SJCRH30 (cell line): ENCODE data around the gene ROPN1B. TPM values are rescaled to one million over a fixed set of nuclear protein-coding genes. Genes with fewer than 3 reads are reported as not detected.
"Not testable (repeated sequence)": the region's sequence is repeated elsewhere in the genome, so short reads cannot be mapped to it uniquely, and the experiment has no call there.

Experiments
- DNase-seq, 2 experiments: peaks; one replicate each; pipeline ENCODE4 v3.0.0-alpha.2; 2015 to 2020
- H3K27ac ChIP-seq: fragments of 250-450 bp; sonication (Bioruptor Pico); 2 replicates; pipeline ENCODE4 v1.5.1; 2020; ENCODE audit warnings: mild to moderate bottlenecking, moderate library complexity
- H3K27me3 ChIP-seq: fragments of 250-450 bp; sonication (Bioruptor Pico); 2 replicates; pipeline ENCODE4 v1.5.1; 2020; ENCODE audit warnings: mild to moderate bottlenecking, moderate library complexity
- H3K36me3 ChIP-seq: fragments of 250-450 bp; sonication (Bioruptor Pico); 2 replicates; pipeline ENCODE4 v1.5.1; 2020; ENCODE audit warnings: mild to moderate bottlenecking, moderate library complexity
- H3K4me1 ChIP-seq: fragments of 250-450 bp; sonication (Bioruptor Pico); 2 replicates; pipeline ENCODE4 v1.5.1; 2020; ENCODE audit warnings: mild to moderate bottlenecking, moderate library complexity
- H3K4me3 ChIP-seq: fragments of 250-450 bp; sonication (Bioruptor Pico); 2 replicates; pipeline ENCODE4 v1.5.1; 2020; ENCODE audit warnings: mild to moderate bottlenecking, moderate library complexity
- H3K9me3 ChIP-seq: fragments of 250-450 bp; sonication (Bioruptor Pico); replicated peaks from 2 replicates; pipeline ENCODE4 v1.5.1; 2020; ENCODE audit warnings: mild to moderate bottlenecking, moderate library complexity
- total RNA-seq: library from RNA; depleted of rRNA; stranded (reverse); fragments of >200 nt; shearing (Covaris generic); gene quantifications from 2 replicates; pipeline ENCODE4 v1.2.3, GENCODE V29; 2014

The ROPN1B gene
- total RNA-seq, 1 experiment from 2014 or later = not detected

GRCh38 chr3:125968121-125968520 lies 857 bp upstream of the ROPN1B start:
- H3K36me3 ChIP-seq, H3K27ac ChIP-seq, DNase-seq, H3K4me3 ChIP-seq, H3K27me3 ChIP-seq, H3K9me3 ChIP-seq, H3K4me1 ChIP-seq: not testable (repeated sequence)

DNA sequence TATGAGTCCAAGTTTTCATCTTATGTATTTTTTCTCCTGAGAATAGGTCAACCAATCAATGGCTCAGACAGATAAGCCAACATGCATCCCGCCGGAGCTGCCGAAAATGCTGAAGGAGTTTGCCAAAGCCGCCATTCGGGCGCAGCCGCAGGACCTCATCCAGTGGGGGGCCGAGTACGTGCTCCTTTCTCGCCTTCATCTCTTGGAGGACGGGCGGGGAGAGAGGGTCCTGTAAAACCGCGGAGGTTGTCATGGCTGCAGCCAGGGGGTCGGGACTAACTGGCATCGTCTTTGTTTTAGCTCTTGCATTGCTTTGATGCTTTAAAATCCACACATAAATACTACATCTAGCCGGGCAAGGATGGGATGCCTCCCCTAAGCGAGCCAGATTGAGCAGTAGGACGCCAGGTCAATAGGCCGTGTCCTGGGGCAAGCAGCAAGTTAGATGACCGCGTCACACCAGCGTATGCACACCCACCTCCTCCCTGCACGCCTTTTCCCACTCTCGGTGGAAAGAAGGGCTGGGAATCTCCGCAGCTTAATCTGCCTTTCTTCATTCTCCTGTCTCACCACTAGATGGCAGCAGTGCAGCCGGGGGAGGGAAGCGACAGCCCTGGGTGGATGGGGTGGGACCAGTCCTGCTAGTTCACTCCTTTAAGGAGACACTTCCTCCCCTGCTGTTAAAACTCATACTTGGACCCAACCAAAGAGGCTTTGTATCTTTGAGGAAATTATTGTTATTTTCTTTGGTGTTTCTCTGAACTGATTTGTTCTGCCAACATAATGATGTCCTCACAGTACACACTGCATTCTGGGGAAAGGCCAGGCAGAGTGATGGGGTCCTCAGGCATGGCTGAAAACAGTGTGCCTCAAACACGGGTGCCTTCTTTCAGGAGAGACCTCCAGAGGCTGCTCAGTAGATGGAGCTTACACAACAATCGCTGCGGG lies 3.3 kb downstream of the ROPN1B start:
- H3K4me1 ChIP-seq, H3K36me3 ChIP-seq, H3K27ac ChIP-seq, H3K27me3 ChIP-seq, H3K4me3 ChIP-seq, H3K9me3 ChIP-seq: not testable (repeated sequence)
- DNase-seq = peak; percentile 18 to 51

GRCh38 chr3:125975245-125976002 lies 6.4 kb downstream of the ROPN1B start:
- DNase-seq, H3K27me3 ChIP-seq, H3K9me3 ChIP-seq, H3K36me3 ChIP-seq, H3K27ac ChIP-seq, H3K4me1 ChIP-seq, H3K4me3 ChIP-seq: not testable (repeated sequence)

DNA sequence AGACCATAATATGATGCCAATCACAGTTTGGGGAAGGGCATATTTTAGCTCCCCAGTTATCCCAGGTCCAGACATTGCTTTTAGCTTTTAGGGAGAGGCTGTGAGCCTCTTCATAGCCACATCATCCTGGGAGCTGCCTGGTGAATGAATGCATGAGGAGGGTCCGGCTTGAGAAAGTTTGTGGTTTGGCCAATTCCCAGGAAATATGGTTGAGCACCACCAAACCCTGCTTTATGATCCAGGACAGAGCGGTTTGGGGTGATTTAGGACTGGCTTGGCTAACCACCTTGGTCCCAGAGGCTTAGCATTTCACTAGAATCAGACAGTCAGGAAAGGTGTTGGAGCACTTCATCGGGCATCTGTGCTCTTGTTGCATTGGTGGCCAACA lies 7.0 kb downstream of the ROPN1B start:
- not testable (repeated sequence) for H3K4me1 ChIP-seq, DNase-seq, H3K27me3 ChIP-seq, H3K4me3 ChIP-seq, H3K9me3 ChIP-seq, H3K36me3 ChIP-seq, H3K27ac ChIP-seq

GRCh38 chr3:125977104-125977503 lies 8.1 kb downstream of the ROPN1B start:
- not testable (repeated sequence) for H3K4me1 ChIP-seq, H3K9me3 ChIP-seq, H3K36me3 ChIP-seq, H3K4me3 ChIP-seq, DNase-seq, H3K27ac ChIP-seq, H3K27me3 ChIP-seq

DNA sequence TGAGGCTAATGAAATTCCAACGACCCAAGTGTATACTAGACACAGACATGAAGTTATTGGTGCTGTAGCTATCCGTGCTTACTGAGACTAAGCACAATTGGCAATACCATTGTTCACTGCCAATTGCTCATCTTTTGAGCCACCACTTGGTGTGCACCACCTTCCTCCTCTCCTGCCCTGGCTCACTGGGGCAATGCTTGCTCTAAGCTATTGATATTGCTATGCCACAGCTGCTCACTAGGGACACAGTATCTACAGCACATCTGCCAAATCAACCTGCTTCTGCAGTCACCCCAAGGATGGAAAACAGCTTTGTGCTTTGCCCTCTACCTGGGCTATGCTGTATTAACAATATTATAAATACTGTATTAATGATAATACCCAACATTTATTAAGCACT lies 16.0 kb downstream of the ROPN1B start:
- H3K27me3 ChIP-seq, H3K4me3 ChIP-seq, H3K4me1 ChIP-seq, H3K36me3 ChIP-seq, H3K27ac ChIP-seq, DNase-seq, H3K9me3 ChIP-seq: not testable (repeated sequence)

- Histone ChIP-seq H3K4me1 (no peaks in the 10 kb centered on the region), H3K27ac (peak overlapping the region; percentile 10; the same call in 1 of the 2 replicates), H3K27me3 (no peaks in the 10 kb centered on the region), H3K9me3 (no peaks in the 10 kb centered on the region), H3K4me3 (peak overlapping the region; percentile 63), H3K36me3 (no peaks in the 10 kb centered on the region)
- DNase-seq = peak; percentile 84 to 87
These were observed 21.4 kb downstream of the ROPN1B start for GRCh38 chr3:125990253-125990970.

- H3K27me3 ChIP-seq, H3K27ac ChIP-seq, H3K36me3 ChIP-seq, H3K4me3 ChIP-seq, DNase-seq, H3K4me1 ChIP-seq, H3K9me3 ChIP-seq: not testable (repeated sequence)
These were observed 27.8 kb downstream of the ROPN1B start for GRCh38 chr3:125996751-125997150.

DNA sequence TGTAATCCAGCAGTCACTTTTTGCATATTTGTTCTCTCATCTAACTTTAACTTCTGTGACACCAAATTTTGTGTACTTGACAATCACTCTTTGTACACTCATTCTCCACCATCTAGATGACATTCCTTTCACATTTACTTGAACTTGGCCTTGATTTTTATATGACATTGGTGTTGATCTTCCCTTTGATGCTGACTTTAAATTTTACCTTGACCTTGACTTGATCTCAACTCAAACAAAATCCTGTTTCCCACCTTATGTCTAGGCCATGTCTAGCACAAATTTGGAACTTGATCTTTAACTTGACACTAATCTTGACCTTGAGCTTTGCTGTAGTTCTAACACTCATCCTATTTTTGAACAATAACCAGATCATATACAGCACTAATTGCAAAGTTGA lies 33.2 kb downstream of the ROPN1B start:
- no peak for DNase-seq
- H3K36me3 ChIP-seq = no peaks in the 10 kb centered on the region
- H3K27me3 ChIP-seq = no peaks in the 10 kb centered on the region
- no peak overlapping the region for H3K27ac ChIP-seq
- H3K4me1 ChIP-seq = no peaks in the 10 kb centered on the region
- H3K4me3 ChIP-seq = no peak overlapping the region
- H3K9me3 ChIP-seq = peaks cover 3% of the 10 kb centered on the region; the same call in 1 of the 2 replicates

DNA sequence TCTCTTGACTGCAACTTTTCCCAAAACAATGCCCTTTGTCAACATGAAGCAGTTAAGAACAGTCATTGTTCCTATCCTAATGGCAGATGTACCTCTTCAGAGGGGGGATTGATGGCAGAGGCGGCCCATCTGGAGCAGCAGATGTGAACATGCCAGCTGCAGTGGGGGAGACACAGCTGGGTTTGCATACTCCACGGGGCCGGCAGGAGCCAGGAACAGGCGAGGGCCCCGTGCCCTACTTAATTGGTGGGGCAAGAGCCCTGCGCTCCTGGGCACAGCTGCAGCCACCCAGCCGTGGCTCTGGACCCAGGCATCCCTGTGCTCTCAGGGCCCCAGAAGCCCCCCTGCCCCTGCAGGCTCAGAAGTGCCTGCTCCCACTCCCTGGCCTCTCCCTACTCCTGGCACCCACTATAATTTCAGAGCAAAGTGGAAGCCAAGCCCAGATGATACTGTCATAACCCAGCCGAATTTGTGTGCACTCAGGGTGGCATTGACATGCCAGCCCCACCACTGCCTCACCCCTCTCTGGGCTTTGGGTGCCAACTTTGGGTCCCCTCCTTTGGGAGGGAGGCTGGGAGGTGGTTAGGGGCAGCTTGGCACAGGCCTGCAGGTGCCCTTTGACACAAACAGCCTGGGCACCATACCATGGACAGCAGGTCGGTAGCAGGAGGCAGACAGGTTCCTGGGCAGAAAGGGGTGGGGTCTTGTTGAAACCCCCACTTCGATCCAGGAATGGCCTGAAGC lies 34.6 kb downstream of the ROPN1B start:
- DNase-seq = no peak
- H3K4me3 ChIP-seq = no peak overlapping the region
- no peaks in the 10 kb centered on the region for H3K27me3 ChIP-seq
- H3K36me3 ChIP-seq = no peaks in the 10 kb centered on the region
- no peak overlapping the region for H3K27ac ChIP-seq
- H3K4me1 ChIP-seq = no peaks in the 10 kb centered on the region
- H3K9me3 ChIP-seq = no peaks in the 10 kb centered on the region

GRCh38 chr3:126004217-126004616 lies 35.2 kb downstream of the ROPN1B start:
- no peaks in the 10 kb centered on the region for H3K36me3 ChIP-seq
- no peak for DNase-seq
- H3K4me3 ChIP-seq = no peak overlapping the region
- no peaks in the 10 kb centered on the region for H3K9me3 ChIP-seq
- no peaks in the 10 kb centered on the region for H3K27me3 ChIP-seq
- no peaks in the 10 kb centered on the region for H3K4me1 ChIP-seq
- H3K27ac ChIP-seq = no peak overlapping the region

DNA sequence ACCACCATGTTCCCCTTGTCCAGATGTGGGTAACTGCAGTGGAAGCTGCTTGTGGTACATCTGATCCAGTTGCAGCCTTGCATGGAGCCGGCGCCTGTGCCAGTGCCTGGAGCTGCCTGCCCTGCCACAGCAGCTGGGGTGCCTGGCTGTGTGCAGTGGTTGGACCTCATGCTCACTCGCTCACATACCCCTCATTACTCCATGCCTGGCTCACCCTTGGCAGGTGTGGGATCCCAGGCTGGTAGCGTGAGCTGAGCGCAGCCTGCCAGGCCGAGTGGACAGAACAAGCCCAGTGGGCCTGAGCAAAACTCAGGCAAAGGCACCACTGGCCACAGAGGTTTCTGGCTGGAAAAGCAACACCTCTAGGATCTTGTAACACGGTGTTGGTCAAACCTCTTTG lies 35.7 kb downstream of the ROPN1B start:
- DNase-seq = no peak
- no peaks in the 10 kb centered on the region for H3K4me1 ChIP-seq
- no peak overlapping the region for H3K27ac ChIP-seq
- no peaks in the 10 kb centered on the region for H3K36me3 ChIP-seq
- no peak overlapping the region for H3K4me3 ChIP-seq
- H3K27me3 ChIP-seq = no peaks in the 10 kb centered on the region
- no peaks in the 10 kb centered on the region for H3K9me3 ChIP-seq

- H3K9me3 ChIP-seq = no peaks in the 10 kb centered on the region
- H3K36me3 ChIP-seq = no peaks in the 10 kb centered on the region
- no peaks in the 10 kb centered on the region for H3K4me1 ChIP-seq
- H3K4me3 ChIP-seq = no peak overlapping the region
- no peak overlapping the region for H3K27ac ChIP-seq
- DNase-seq = no peak
- H3K27me3 ChIP-seq = no peaks in the 10 kb centered on the region
These were observed 37.0 kb downstream of the ROPN1B start for GRCh38 chr3:126005951-126006350.

- no peak for DNase-seq
These were observed 39.2 kb downstream of the ROPN1B start for GRCh38 chr3:126008219-126008618.

More at GRCh38 chr3:126008219-126008618, 39.2 kb downstream of the ROPN1B start:
- Histone ChIP-seq H3K36me3 (no peaks in the 10 kb centered on the region), H3K27ac (no peak overlapping the region), H3K27me3 (no peaks in the 10 kb centered on the region), H3K4me1 (no peaks in the 10 kb centered on the region), H3K4me3 (no peak overlapping the region), H3K9me3 (no peaks in the 10 kb centered on the region)
